GM19438 (cell line): ENCODE results near the gene IL1RAPL2.
"Not testable (repeated sequence)": the region's sequence is repeated elsewhere in the genome, so short reads cannot be mapped to it uniquely, and the experiment has no call there.

Experiments used
- ATAC-seq: cut with Tn5 transposase; IDR thresholded peaks from one replicate; pipeline ENCODE4 v1.9.1; 2021; ENCODE audit warnings: low read depth; ENCODE audit not compliant: unreplicated experiment

The IL1RAPL2 gene

DNA sequence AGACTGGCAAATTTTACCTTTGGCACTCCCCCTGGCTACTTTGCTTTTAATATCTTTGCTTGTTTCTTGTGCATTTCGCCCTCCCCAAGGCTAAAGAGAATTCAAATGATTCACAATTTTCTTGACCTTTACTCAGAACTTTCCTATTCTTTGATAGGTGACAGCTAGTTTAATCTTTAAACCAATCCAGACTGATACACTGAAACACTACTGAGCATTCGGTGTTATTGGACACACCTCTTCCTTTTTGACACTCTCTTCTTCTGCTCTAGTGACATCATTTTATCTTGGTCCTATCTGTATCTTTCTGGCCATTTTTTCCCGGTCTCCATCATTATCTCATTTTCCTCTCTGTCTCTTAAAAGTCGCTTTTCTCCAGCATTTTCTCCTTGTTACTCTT lies 103.1 kb downstream of the IL1RAPL2 start:
- ATAC-seq: no peak

DNA sequence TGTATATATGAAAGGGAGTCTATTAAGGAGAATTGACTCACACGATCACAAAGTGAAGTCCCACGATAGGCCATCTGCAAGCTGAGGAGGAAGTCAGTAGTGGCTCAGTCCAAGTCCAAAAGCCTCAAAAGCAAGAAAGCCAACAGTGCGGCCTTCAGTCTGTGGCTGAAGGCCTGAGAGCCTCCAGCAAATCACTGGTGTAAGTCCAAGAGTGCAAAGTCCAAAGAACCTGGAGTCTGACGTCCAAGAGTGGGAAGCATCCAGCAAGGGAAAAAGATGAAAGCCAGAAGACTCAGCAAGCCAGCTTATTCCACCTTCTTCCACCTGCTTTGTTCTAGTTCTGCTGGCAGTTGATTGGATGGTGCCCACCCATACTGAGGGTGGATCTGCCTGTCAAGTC lies 104.1 kb downstream of the IL1RAPL2 start:
- no peak for ATAC-seq

DNA sequence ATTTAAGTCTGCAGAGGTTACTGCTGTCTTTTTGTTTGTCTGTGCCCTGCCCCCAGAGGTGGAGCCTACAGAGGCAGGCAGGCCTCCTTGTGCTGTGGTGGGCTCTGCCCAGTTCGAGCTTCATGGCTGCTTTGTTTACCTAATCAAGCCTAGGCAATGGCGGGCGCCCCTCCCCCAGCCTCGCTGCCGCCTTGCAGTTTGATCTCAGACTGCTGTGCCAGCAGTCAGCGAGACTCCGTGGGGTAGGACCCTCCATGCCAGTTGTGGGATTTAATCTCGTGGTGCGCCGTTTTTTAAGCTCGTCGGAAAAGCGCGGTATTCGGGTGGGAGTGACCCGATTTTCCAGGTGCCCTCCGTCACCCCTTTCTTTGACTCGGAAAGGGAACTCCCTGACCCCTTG lies 111.5 kb downstream of the IL1RAPL2 start:
- ATAC-seq: not testable (repeated sequence)

DNA sequence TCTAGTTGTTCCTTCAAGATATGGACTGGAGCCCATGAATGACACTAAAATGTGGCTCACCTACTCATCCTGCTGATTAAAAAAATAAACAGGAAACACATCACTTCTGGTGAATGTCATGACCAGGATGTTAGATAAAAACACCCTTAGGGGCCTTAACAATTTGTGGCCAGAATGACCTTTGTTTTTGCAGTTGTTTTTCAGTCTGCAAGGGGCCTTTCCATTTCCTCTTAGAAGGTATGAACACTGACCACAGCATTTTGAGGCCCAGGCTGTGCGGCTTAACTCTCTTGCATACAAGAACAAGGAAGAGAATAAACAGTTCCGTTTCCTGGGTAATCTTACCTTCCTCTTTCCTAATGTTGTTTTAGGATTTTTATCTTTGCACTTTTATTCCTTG lies 113.2 kb downstream of the IL1RAPL2 start:
- no peak for ATAC-seq

DNA sequence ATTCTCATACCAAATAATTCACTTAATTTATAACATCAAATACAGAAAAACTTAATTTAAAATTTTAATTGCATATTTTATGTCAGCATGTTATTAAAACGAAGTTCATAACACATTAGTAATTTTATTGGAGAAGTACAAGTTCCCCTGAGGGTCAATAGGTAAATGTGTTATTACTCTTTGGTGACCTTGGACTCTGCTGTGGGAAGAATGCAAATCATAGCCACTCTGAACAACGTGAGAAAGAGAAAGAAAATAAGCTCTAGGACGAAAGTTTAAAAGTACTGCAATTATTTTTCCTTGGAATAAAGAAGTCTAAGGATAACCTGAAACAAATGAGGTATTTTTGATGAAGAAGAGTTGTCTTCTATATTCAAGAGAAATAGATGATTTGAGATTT lies 115.2 kb downstream of the IL1RAPL2 start:
- ATAC-seq: no peak

DNA sequence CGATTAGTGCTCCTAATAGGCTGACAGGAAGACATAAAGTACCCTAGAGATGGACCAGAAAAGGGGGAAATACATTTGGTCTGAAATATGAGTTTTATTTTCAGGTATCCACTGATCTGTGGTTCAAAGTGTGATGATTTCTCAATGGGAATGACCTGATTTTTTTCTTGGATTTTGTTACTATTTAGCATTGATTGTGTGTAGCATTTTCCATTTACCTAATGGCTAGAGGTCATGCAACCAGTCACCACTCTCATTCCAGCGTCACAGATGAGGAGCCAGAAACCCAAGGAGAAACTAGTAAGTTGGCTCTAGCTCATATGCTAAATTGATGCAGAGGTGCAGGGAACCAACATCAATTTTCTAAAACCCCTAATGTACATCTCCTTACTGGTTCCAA lies 118.1 kb downstream of the IL1RAPL2 start:
- ATAC-seq: no peak

DNA sequence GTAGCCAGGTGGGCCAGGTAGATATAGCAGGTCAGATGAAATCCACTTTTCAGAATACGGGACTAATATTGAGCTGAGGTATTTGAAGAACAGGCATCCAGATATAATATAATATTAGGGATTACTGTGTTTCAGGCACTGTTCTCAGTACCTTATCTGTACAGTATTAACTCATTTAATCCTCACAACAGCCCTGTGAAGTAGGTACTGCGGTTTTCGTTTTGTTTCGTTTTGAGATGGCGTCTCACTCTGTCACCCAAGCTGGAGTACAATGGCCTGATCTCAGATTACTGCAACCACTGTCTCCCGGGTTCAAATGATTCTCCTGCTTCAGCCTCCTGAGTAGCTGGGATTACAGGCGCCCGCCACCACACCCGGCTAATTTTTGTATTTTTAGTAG lies 129.6 kb downstream of the IL1RAPL2 start:
- no peak for ATAC-seq

DNA sequence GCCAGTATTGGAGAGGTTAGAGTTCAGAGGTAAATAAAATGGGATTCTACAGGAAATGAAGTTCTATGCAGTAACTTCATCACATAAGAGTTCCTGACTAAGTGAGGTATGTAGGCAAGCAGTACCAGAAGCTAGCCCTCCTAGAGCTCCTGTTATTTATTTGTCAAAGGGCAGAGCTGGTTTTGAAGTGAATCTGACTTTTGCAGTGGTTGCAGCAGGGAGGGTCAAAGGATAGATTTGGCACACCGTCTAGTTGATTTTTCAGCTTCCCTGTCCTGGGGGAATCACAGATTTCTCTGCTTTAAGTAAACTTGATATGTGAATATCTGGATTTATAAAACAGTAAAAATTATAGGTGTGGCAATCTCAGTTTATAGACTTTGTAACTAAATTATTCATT lies 130.7 kb downstream of the IL1RAPL2 start:
- no peak for ATAC-seq

DNA sequence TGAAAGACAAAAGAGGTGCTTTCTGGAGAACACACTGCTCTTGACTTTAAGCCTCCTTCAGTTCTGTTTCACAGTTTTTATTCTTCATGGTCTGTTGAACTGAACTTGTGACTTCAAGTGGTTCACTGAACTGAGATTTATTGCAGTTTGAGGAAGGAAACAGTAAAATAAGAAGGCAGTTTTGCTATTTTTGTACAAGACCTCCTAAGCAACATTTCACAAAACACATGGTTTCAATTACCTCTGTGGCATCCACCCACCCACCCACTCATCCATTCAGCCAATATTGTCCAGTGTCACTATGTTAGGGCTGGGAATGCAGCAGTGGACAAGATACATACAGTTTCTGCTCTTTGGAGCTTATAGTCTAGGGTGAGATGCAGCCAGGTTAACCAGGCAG lies 131.3 kb downstream of the IL1RAPL2 start:
- no peak for ATAC-seq

DNA sequence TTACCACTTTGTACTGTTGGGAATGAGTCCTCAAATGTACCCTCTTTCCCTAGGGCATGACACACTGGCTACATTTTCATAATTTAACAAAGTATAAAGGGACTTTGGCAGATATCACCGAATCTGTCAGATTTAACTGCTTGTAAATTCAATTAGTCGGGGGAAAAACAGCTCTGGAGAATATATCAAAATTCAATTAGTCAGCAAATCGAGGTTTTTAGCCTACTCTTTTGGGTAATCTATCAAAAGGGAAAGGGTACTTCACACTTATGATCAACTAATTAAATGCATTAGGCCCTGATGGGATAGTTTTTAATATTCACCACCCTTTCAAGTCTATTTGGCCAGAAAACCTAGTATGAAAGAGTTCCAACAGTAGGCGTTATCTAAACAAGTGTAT lies 141.0 kb downstream of the IL1RAPL2 start:
- no peak for ATAC-seq

DNA sequence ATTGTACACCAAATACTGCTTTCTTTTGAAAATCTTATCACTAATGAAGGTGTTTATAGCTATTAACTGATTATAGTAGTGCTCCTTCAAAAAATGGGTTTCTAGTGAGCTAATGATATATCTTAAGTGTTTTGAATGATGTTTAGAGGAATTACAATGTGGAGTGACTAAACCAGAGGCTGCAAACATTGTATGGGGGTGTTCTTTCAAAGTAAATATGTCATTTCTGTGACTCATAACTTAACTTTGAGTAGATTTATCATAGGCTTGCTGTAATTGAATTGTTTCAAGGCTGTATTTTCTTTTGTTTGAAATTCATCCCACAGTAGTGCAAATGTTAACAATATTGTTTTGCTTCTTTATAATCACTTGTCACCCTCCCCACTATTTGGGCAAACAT lies 141.6 kb downstream of the IL1RAPL2 start:
- no peak for ATAC-seq

DNA sequence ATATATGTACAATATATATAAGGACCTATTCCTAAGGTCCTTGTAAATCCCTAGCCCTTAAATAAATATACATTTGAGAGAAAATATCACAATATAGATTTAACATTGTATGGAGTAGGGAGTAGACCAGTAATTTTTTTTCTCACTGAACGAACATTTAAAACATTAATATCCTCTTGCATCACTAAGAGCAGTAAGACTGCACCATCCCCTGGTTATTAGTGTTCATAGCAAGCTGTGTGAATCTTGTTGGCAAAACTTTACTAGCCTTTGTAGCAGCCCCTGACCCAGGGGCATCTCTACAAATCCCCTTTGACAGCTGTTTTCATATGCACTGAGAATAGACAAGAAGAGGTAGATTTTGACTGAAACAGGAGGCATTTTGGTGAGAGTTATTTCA lies 146.5 kb downstream of the IL1RAPL2 start:
- no peak for ATAC-seq

DNA sequence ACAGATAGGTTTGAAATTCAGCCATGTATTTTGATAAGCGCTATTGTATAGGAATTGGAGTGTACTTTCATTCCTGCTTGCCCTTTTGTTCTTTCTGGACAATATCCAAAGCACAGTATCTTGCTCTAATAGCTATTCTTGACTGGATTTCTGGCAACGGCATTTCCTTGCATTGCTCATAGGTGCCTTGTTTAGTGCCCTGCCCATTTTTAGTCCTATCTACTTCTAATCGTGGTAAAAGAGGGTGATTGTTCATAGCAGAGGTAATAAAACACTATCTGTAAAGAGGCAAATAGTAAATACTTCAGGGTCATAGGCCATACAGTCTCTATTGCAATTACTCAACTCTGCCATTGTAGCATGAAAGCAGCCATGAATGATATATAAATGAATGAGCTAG lies 155.9 kb downstream of the IL1RAPL2 start:
- no peak for ATAC-seq

DNA sequence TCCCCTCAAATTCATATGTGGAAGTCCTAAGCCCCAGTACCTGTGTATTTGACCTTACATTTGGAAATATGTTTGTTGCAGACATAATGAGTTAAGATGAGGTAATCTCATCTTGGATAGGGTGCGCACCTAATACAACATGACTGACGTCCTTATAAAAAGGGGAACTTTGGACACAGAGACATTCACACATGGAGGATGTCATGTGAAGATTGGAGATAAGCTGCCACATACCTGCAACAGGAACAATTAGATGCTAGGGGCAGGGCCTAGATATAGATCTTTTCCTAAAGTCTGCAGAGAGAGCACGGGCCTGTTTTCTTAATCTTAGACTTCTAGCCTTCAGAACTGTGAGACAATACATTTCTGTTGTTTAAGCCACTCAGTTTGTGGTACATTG lies 162.5 kb downstream of the IL1RAPL2 start:
- ATAC-seq: no peak

DNA sequence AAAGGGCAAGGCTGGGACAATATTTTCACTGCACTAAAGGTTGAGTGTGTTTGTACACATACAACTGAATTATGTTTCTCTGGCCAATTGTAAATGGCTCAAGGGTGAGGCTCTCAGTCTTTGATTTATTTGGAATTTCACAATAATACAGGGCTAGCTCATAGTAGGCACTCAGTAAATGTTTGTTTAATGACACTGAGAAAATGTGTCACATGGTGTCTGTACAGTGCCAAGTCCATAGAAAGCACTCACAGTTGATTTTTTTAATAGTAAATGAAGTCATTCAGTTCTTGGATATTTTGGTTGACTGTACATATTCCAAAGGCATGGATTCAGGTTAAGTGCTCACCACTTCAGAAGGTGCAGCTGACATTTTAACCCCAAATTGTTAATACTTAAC lies 176.4 kb downstream of the IL1RAPL2 start:
- ATAC-seq: no peak

DNA sequence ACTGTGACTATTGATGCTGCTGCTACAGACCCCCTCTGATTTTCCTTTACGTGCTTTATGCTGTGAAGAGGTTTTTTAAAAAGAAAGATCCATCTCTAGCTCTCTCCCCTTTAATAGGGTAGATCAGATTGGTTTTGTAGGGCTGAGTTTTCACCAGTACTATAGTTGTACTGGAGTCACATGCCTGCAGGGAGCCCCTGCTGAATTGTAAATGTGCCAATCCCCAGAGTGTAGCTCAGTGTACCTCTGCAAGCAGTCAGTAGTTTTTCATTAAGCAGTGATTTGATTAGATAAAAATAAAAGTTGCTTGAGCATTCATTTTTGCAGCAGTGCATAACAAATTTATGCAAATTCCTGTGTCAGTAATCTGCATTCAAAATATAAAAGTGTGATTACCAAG lies 179.2 kb downstream of the IL1RAPL2 start:
- no peak for ATAC-seq

DNA sequence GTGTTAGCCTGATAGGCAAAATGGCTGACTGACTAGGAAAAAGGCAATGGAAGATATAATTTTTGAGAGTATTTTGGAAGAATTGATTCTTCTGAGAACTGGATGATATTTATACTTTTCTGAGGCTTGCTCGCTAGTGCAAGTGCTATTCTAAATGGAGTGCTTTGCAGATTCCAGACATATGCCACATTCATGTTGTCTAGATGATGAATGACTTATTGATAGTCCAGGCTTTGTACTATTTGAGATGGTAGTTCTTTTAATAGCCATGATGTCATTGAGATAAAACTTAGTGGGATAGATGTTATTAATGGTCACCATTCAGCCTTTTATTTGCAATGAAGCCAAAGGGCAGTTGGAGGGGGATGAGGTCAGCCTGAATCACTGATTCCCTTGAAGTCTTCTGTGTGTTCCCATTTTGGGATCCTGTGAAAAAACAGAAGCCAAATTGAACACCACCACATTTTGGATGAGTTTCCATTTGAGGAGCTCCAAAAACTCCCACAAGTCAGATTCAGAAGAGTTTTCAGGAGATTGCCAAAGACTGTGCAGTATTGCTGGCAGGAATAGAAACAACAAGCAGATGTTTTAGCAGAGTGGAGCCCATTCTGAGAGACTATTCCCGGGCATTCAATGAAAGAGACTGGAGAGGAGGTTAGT lies 184.1 kb downstream of the IL1RAPL2 start:
- no peak for ATAC-seq

DNA sequence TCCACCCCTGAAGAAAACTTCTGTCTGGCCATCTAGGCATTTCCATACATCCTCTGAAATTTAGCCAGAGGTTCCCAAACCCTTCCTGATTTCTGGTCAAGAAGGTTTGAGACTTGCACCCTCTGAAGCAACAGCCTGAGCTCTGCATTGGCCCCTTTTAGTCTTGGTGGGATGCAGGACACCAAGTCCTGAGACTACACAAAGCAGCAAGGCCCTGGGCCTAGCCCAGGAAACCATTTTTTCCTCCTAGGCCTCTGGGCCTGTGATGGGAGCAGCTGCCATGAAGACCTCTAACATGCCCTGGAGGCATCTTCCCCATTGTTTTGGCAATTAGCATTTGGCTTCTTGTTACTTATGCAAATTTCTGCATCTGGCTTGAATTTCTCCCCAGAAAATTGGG lies 196.6 kb downstream of the IL1RAPL2 start:
- ATAC-seq: no peak

DNA sequence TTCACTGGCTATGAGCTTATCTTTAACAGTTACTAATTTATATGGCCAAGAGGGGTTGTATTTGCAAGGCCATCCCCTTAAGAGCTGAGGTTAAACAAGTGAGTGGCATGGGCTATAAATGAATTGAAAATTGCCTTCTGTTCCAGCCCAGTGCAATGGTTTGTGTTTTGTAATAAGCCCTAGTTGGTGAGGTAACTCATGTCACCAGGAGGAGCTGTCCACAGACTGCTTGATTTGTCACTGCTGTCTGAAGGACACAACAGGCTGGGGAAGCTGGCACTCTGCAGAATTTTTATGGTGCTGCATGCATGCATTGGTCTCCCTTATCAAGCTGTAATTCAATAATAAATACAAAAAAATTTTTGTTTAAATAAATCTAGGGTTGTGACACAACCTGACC lies 223.8 kb downstream of the IL1RAPL2 start:
- no peak for ATAC-seq

DNA sequence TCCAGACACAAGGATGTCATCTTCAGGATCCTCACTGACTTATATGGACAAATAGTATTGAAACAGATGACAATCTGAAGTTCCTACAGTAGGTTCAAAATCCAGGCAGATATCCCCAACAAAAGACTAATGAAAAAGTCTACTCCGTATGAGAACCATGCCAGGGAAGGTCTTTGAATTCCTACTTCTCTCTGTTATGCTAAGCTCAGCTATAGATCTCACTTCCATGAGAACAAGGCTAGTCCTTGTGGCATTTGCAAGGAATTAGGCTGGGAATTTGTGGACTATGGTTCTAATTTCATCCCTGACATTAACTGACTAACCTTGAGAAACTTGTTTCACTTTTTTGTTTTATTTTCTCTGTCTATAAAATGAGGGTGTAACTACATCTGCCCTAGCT lies 229.8 kb downstream of the IL1RAPL2 start:
- ATAC-seq: no peak

DNA sequence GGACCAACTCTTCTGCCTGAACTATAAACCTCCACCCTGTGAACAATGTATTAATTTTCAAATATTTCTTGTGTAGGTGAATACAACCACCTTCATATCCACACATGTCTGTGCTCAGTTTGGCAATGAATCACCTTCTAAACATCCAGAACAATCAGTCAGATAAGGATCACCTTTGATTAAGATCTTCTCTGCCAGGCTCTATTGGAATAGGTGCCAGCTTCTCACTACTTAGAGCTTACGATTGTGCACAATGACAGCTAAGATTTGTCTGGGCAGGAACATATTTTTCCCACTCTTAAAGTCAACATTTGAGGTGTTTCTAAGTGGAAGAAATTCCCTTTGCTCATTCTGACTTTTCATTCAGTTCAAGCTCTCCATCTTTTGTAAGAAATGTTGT lies 237.2 kb downstream of the IL1RAPL2 start:
- no peak for ATAC-seq

DNA sequence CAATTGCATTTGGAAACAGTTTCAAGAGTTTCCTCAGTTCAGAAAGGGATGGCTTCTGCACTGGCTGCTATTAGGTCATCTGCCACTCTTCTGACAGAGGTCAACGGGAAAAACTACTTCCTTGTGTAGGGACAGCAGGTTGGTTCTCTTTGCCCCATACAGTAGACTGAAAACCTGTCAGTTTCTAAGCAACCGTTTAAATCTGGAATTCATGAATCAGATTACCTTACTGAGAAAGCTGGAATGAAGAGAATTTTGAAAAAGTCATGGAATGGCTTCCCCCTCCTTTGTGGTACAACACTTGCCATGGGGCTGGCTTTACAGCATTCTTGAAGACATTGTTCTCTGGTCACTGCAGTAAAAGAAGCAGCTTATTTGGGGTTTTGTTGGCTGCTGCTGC lies 240.3 kb downstream of the IL1RAPL2 start:
- ATAC-seq: no peak

DNA sequence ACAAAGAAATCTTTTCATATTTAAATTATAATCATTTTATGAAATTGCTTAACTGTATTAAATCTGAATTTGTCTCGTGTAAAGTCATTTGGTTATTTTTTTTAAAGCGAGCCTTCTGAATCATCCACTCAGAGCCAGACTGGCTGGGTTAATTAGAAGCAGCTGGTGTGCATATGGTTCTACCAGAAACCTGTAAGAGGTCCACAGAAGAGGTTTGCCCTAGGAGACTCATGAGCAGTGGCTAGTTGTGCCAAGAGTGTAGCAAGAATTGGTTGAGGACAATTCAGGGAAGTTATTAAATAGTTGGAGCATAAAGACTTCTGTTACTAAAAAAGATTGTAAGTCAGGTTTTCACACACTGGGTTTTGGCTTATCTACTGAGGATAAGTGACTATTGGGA lies 267.4 kb downstream of the IL1RAPL2 start:
- no peak for ATAC-seq
